ENCODE measurements around the gene UNC5C. TPM values are rescaled to one million over a fixed set of nuclear protein-coding genes. Genes with fewer than 3 reads are reported as not detected.

The UNC5C gene
- total and polyA plus RNA-seq, 3 donors from 2014 or later: 6.8 to 22.8 (median 20.5) TPM

GRCh38 chr4:95533254-95533653, 15.5 kb downstream of the UNC5C start:
- TF ChIP-seq POLR2A (IDR thresholded peaks at IDR 0.05): no peak
- TF ChIP-seq CTCF (IDR thresholded peaks at IDR 0.05): no peak

GRCh38 chr4:95532305-95532704, 16.5 kb downstream of the UNC5C start:
- Histone ChIP-seq H3K9me3 (no peaks in the 10 kb centered on the region), H3K4me1 (no peaks in the 10 kb centered on the region), H3K4me3 (no peak overlapping the region), H3K36me3 (ENCODE audit: low read depth, missing control alignments) (no peaks in the 10 kb centered on the region), H3K27me3 (no peaks in the 10 kb centered on the region), H3K27ac (no peak overlapping the region)
- no peak for TF ChIP-seq CTCF (IDR thresholded peaks at IDR 0.05)
- TF ChIP-seq POLR2A (IDR thresholded peaks at IDR 0.05): no peak
- DNase-seq: no peak
- intact Hi-C loops (cut with DNase I; ENCODE audit: low total_unique reads): no loop called here
- 89 to 92% methylated on average over 3 of the region's 3 CpGs for WGBS, 2 donors

More at GRCh38 chr4:95533254-95533653, 15.5 kb downstream of the UNC5C start:
- WGBS, 2 donors: 68 to 73% methylated on average over 9 of the region's 9 CpGs
- H3K36me3 ChIP-seq (ENCODE audit: low read depth, missing control alignments): no peaks in the 10 kb centered on the region
- no peak overlapping the region for H3K4me3 ChIP-seq
- no peaks in the 10 kb centered on the region for H3K9me3 ChIP-seq
- no peak overlapping the region for H3K27ac ChIP-seq
- no peaks in the 10 kb centered on the region for H3K27me3 ChIP-seq
- intact Hi-C loops (cut with DNase I; ENCODE audit: low total_unique reads): no loop called here
- H3K4me1 ChIP-seq: no peaks in the 10 kb centered on the region
- no peak for DNase-seq

- H3K27ac ChIP-seq: no peak overlapping the region
- TF ChIP-seq POLR2A (IDR thresholded peaks at IDR 0.05) (no peak), CTCF (IDR thresholded peaks at IDR 0.05) (no peak)
- no peak for DNase-seq
These were observed 17.6 kb downstream of the UNC5C start for GRCh38 chr4:95531141-95531540.

GRCh38 chr4:95529946-95530345, 18.8 kb downstream of the UNC5C start:
- Histone ChIP-seq H3K27me3 (no peaks in the 10 kb centered on the region), H3K36me3 (ENCODE audit: low read depth, missing control alignments) (no peaks in the 10 kb centered on the region), H3K4me3 (no peak overlapping the region), H3K27ac (no peak overlapping the region), H3K4me1 (no peaks in the 10 kb centered on the region), H3K9me3 (no peaks in the 10 kb centered on the region)
- intact Hi-C loops (cut with DNase I; ENCODE audit: low total_unique reads): no loop called here
- TF ChIP-seq POLR2A (IDR thresholded peaks at IDR 0.05) (no peak), CTCF (IDR thresholded peaks at IDR 0.05) (no peak)
- DNase-seq: no peak

More at GRCh38 chr4:95531141-95531540, 17.6 kb downstream of the UNC5C start:
- Histone ChIP-seq H3K27me3 (no peaks in the 10 kb centered on the region), H3K4me1 (no peaks in the 10 kb centered on the region), H3K4me3 (no peak overlapping the region), H3K9me3 (no peaks in the 10 kb centered on the region), H3K36me3 (ENCODE audit: low read depth, missing control alignments) (no peaks in the 10 kb centered on the region)
- intact Hi-C loops (cut with DNase I; ENCODE audit: low total_unique reads): no loop called here
- WGBS, 2 donors: 70 to 82% methylated on average over 1 of the region's 1 CpG

GRCh38 chr4:95528388-95528948, 20.3 kb downstream of the UNC5C start:
- Histone ChIP-seq H3K9me3 (no peaks in the 10 kb centered on the region), H3K4me1 (no peaks in the 10 kb centered on the region), H3K27ac (no peak overlapping the region), H3K27me3 (no peaks in the 10 kb centered on the region), H3K36me3 (ENCODE audit: low read depth, missing control alignments) (no peaks in the 10 kb centered on the region), H3K4me3 (no peak overlapping the region)
- TF ChIP-seq POLR2A (IDR thresholded peaks at IDR 0.05): no peak
- no peak for TF ChIP-seq CTCF (IDR thresholded peaks at IDR 0.05)
- intact Hi-C loops (cut with DNase I; ENCODE audit: low total_unique reads): no loop called here
- DNase-seq: no peak
- WGBS, 2 donors: 53 to 68% methylated on average over 4 of the region's 4 CpGs
